SK-N-SH treated with all-trans-retinoic acid at 6 μM for 48 hours (cell line): ENCODE results near the gene ZFAND5.

Experiments used
- ATAC-seq: fragments of 200-7000 bp; cut with Tn5 transposase; 3 replicates; pipeline ENCODE4 v1.9.1; 2020; ENCODE audit warnings: mild to moderate bottlenecking, moderate library complexity
- ARNTL ChIP-seq: fragments of 450-650 bp; formaldehyde crosslinking; IDR thresholded peaks from 2 replicates; pipeline ENCODE4 v1.5.0; 2020; ENCODE audit warnings: low read depth, mild to moderate bottlenecking, moderate library complexity, borderline replicate concordance
- BACH2 ChIP-seq: fragments of 250-450 bp; sonication (Bioruptor Pico); IDR thresholded peaks from 2 replicates; pipeline ENCODE4 v1.9.0; 2021; ENCODE audit warnings: mild to moderate bottlenecking, borderline replicate concordance
- CREB5 ChIP-seq: fragments of 250-450 bp; sonication (Bioruptor Pico); IDR thresholded peaks from 2 replicates; pipeline ENCODE4 v1.5.1; 2020; ENCODE audit warnings: low read depth, mild to moderate bottlenecking, moderate library complexity
- CSDC2 ChIP-seq: fragments of 250-450 bp; sonication (Bioruptor Pico); IDR thresholded peaks from 2 replicates; pipeline ENCODE4 v1.5.0; 2020; ENCODE audit warnings: mild to moderate bottlenecking, moderate library complexity
- CSRNP3 ChIP-seq: fragments of 250-450 bp; sonication (Bioruptor Pico); IDR thresholded peaks from 2 replicates; pipeline ENCODE4 v1.5.1; 2021; ENCODE audit warnings: mild to moderate bottlenecking, moderate library complexity
- GLIS3 ChIP-seq: fragments of 250-450 bp; sonication (Bioruptor Pico); IDR thresholded peaks from 2 replicates; pipeline ENCODE4 v1.5.0; 2020; ENCODE audit warnings: mild to moderate bottlenecking, moderate library complexity
- ISL1 ChIP-seq: fragments of 250-450 bp; sonication (Bioruptor Pico); IDR thresholded peaks from 2 replicates; pipeline ENCODE4 v2.1.2; 2022; ENCODE audit warnings: mild to moderate bottlenecking, moderate library complexity
- OSR1 ChIP-seq: fragments of 250-450 bp; sonication (Bioruptor Pico); IDR thresholded peaks from 2 replicates; pipeline ENCODE4 v1.8.0; 2022; ENCODE audit warnings: moderate library complexity, mild to moderate bottlenecking, inconsistent platforms
- PATZ1 ChIP-seq: fragments of 250-450 bp; sonication (Bioruptor Pico); IDR thresholded peaks from 2 replicates; pipeline ENCODE4 v1.8.0; 2020; ENCODE audit warnings: mild to moderate bottlenecking, moderate library complexity, borderline replicate concordance
- POU6F1 ChIP-seq: fragments of 250-450 bp; sonication (Bioruptor Pico); IDR thresholded peaks from 2 replicates; pipeline ENCODE4 v1.8.0; 2021; ENCODE audit warnings: low read depth, mild to moderate bottlenecking, moderate library complexity, borderline replicate concordance
- PPARA ChIP-seq: fragments of 250-450 bp; sonication (Bioruptor Pico); IDR thresholded peaks from 2 replicates; pipeline ENCODE4 v1.5.0; 2020; ENCODE audit warnings: mild to moderate bottlenecking, borderline replicate concordance
- RARB ChIP-seq: fragments of 250-450 bp; sonication (Bioruptor Pico); IDR thresholded peaks from 2 replicates; pipeline ENCODE4 v1.8.0; 2021; ENCODE audit warnings: mild to moderate bottlenecking, moderate library complexity
- SNAI2 ChIP-seq: fragments of 250-450 bp; sonication (Bioruptor Pico); IDR thresholded peaks from 2 replicates; pipeline ENCODE4 v1.5.0; 2020; ENCODE audit warnings: mild to moderate bottlenecking, moderate library complexity
- TCF4 ChIP-seq: fragments of 250-450 bp; sonication (Bioruptor Pico); IDR thresholded peaks from 2 replicates; pipeline ENCODE4 v1.8.0; 2021; ENCODE audit warnings: mild to moderate bottlenecking, moderate library complexity, borderline replicate concordance
- TOX ChIP-seq: fragments of 250-450 bp; sonication (Bioruptor Pico); IDR thresholded peaks from 2 replicates; pipeline ENCODE4 v1.8.0; 2021; ENCODE audit warnings: mild to moderate bottlenecking, moderate library complexity, borderline replicate concordance
- TSHZ2 ChIP-seq: fragments of 250-450 bp; sonication (Bioruptor Pico); IDR thresholded peaks from 2 replicates; pipeline ENCODE4 v1.5.0; 2020; ENCODE audit warnings: mild to moderate bottlenecking, moderate library complexity
- ZC3H10 ChIP-seq: fragments of 250-450 bp; sonication (Bioruptor Pico); IDR thresholded peaks from 2 replicates; pipeline ENCODE4 v1.5.1; 2021; ENCODE audit warnings: mild to moderate bottlenecking, moderate library complexity
- ZFP3 ChIP-seq: fragments of 250-450 bp; sonication (Bioruptor Pico); IDR thresholded peaks from 2 replicates; pipeline ENCODE4 v1.5.0; 2020; ENCODE audit warnings: mild to moderate bottlenecking, moderate library complexity
- ZFP30 ChIP-seq: fragments of 450-650 bp; formaldehyde crosslinking; IDR thresholded peaks from 2 replicates; pipeline ENCODE4 v1.5.0; 2022; ENCODE audit warnings: mild to moderate bottlenecking, moderate library complexity
- ZNF565 ChIP-seq: fragments of 450-650 bp; formaldehyde crosslinking; conservative IDR thresholded peaks from 2 replicates; pipeline ENCODE4 v1.5.0; 2020; ENCODE audit warnings: low read depth, mild to moderate bottlenecking, moderate library complexity
- ZNF70 ChIP-seq: fragments of 450-650 bp; formaldehyde crosslinking; IDR thresholded peaks from 2 replicates; pipeline ENCODE4 v1.5.0; 2020; ENCODE audit warnings: mild to moderate bottlenecking, moderate library complexity
- ZNF8 ChIP-seq: fragments of 450-650 bp; formaldehyde crosslinking; IDR thresholded peaks from 2 replicates; pipeline ENCODE4 v1.5.0; 2020; ENCODE audit warnings: mild to moderate bottlenecking, moderate library complexity

ZFAND5 gene

GRCh38 chr9:72353455-72354116 is 11.4 kb downstream of the ZFAND5 start:
- TF ChIP-seq ZNF70: no peak
- no peak for TF ChIP-seq GLIS3
- TF ChIP-seq PPARA (CRISPR knock-in tag): no peak
- TF ChIP-seq ZFP30 (CRISPR knock-in tag): no peak
- TF ChIP-seq ZC3H10 (CRISPR knock-in tag): no peak
- no peak for TF ChIP-seq TSHZ2
- no peak for TF ChIP-seq BACH2
- no peak for TF ChIP-seq SNAI2
- TF ChIP-seq OSR1 (CRISPR knock-in tag): no peak
- no peak for TF ChIP-seq ZNF565 (CRISPR knock-in tag)
- TF ChIP-seq ISL1 (CRISPR knock-in tag): no peak
- no peak for TF ChIP-seq CSRNP3
- no peak for TF ChIP-seq ZFP3 (CRISPR knock-in tag)
- TF ChIP-seq RARB (CRISPR knock-in tag): no peak
- no peak for TF ChIP-seq ZNF8 (CRISPR knock-in tag)
- TF ChIP-seq POU6F1: no peak
- TF ChIP-seq CREB5 (CRISPR knock-in tag): no peak
- TF ChIP-seq TCF4 (CRISPR knock-in tag): no peak
- TF ChIP-seq CSDC2 (CRISPR knock-in tag): no peak
- TF ChIP-seq, all 23 proteins: peak for 0
- peak; percentile 6; the same call in 1 of the 3 replicates for ATAC-seq

GRCh38 chr9:72352911-72353388 is 12.1 kb downstream of the ZFAND5 start:
- peak; percentile 18 for ATAC-seq
- TF ChIP-seq ZFP3 (CRISPR knock-in tag) (no peak), CSDC2 (CRISPR knock-in tag) (no peak), ZC3H10 (CRISPR knock-in tag) (no peak), PATZ1 (CRISPR knock-in tag) (no peak), TOX (CRISPR knock-in tag) (no peak), ZNF565 (CRISPR knock-in tag) (no peak), ZFP30 (CRISPR knock-in tag) (no peak), ZNF70 (no peak), ARNTL (CRISPR knock-in tag) (no peak), ZNF8 (CRISPR knock-in tag) (no peak), ISL1 (CRISPR knock-in tag) (no peak), CSRNP3 (no peak), PPARA (CRISPR knock-in tag) (no peak), GLIS3 (no peak), OSR1 (CRISPR knock-in tag) (no peak), SNAI2 (no peak), POU6F1 (no peak), BACH2 (no peak), RARB (CRISPR knock-in tag) (no peak)
